Measurements from ENCODE around the gene UBXN11.

GRCh38 chr1:26234644-26235370 is 71.6 kb downstream of the UBXN11 start:
- TF ChIP-seq, protein P1, sequence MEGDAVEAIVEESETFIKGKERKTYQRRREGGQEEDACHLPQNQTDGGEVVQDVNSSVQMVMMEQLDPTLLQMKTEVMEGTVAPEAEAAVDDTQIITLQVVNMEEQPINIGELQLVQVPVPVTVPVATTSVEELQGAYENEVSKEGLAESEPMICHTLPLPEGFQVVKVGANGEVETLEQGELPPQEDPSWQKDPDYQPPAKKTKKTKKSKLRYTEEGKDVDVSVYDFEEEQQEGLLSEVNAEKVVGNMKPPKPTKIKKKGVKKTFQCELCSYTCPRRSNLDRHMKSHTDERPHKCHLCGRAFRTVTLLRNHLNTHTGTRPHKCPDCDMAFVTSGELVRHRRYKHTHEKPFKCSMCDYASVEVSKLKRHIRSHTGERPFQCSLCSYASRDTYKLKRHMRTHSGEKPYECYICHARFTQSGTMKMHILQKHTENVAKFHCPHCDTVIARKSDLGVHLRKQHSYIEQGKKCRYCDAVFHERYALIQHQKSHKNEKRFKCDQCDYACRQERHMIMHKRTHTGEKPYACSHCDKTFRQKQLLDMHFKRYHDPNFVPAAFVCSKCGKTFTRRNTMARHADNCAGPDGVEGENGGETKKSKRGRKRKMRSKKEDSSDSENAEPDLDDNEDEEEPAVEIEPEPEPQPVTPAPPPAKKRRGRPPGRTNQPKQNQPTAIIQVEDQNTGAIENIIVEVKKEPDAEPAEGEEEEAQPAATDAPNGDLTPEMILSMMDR (IDR thresholded peaks at IDR 0.05) = no peak
- TF ChIP-seq POLR2A (IDR thresholded peaks at IDR 0.05) = no peak

Data from body of pancreas (tissue), 4 donors.